ENCODE data around the gene PRCD.
"Not testable (repeated sequence)": the region's sequence is repeated elsewhere in the genome, so short reads cannot be mapped to it uniquely, and the experiment has no call there.

Gene PRCD

DNA sequence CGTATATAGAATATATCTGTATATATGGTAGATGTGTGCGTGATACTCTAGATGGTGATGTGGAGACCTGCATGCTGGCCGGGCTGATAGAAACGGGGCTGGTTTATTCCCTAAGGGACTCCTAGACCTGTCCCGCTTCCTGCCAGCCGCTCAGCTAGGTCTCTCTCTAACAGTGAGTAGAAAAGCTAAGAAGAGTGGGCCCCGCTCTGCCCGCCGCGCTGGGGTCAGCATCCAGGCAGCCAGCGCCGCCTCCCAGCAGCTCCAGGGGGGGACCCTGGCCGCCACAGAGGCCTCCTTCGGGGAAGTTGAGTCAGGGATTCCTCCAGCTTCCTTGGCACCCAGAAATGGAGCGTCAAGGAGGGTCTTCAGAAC is 11.7 kb upstream of the PRCD start:
- DNase-seq: no peak

DNA sequence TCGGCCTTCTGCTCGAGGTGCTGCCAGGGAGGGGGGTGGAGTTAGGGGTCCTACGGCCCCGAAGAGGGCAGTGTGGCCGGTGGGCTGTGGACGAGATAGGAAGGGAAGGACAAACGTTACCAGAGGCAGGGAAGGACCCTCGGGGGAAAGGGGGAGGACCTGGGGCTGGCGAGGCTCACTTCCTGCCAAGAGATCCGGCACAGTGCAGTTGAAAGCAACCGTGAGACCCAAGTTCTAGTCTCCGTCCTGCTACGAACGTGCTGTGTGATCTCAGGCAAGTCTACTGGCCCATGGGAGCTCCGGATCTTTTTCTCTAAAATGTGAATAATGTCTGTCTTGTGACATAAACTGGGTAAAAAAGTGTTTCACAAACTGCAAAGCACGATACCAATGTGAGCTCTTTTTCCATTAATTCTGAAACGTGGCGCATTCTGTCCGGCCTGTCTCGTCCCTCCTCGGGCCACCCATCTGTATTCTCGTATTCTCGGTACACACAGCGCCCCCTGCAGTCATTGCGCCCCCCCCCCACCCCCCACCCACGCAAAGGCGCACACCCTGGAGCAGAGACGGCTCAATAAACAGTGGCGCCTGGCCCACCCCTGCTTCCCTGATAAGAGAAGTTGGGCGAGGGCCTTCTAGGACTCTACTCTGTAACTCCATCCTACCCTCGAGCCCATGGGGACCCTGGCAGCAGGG is 11.2 kb upstream of the PRCD start:
- no peak for DNase-seq

DNA sequence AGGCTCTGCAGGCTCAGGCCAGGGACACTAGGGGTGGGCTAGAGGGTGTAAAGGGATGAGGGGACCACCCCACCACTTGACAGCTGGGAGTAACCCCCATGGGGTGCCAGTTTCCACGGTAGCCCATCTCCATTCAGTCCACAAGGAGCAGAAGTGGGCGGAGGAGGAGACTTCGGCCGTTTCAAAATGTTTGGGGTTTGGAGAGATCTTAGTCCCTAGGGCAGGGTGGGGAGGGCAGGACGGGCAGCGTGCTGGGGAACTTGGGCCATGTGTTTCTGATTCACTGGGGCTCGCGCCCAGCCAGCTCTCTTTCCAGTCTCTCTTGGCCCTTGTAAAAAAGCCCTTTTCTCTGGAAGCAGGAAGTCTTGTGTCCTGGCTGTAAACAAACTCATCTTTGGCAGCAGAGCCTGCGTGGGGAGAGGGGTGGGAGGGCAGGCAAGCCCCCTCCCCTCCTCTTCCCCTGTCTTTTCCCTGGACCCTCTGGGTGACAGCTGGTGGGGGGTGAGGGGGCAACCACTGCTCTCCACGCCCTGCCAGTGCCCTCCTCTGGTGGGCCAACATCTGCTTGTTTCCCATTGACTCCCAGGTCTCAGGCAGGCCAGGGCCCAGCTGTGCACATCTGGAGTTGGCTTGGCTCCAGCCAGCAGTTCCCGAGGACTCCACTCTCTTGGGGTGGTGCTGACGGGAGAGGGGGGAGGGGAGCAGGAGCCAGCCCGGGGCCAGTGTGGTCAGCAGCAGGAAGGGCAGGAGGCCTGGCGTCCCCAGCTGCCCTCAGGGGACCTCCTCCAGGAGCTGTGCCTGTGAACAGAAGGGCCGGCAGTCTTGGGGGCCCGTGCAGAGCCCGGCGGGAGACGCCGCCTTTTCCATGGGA is 10.4 kb upstream of the PRCD start:
- DNase-seq: peak; percentile 82

DNA sequence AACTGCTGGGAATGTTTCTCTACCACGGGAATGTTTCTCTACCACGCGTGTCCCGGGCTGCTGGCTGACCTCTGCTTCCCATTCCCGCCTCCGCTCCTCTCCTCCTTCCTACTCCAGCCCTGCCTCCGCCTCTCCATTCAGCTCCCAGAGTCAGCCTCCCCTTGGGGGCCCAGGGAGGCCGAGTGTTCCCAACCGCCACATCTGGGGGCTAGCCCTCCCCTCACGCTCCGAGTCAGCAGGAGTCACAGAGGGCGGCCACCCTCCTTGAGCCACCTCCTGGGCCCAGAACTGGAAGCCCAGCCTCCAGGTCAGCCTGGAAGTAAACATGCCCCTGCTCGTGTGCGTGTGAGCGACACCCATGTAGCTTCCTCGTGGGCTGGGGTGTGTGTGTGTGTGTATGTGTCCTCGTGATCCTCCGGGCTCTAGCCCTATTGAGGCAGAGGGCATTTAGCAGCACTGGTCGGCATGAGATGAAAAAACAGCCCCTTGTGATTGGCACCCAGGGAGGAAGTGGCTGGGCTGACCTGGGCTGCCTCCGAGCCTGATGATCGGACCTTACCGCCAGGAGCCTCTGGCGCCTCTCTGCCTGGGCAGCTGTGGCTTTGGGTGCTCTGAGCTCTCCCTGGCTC is 9.6 kb upstream of the PRCD start:
- DNase-seq: no peak

DNA sequence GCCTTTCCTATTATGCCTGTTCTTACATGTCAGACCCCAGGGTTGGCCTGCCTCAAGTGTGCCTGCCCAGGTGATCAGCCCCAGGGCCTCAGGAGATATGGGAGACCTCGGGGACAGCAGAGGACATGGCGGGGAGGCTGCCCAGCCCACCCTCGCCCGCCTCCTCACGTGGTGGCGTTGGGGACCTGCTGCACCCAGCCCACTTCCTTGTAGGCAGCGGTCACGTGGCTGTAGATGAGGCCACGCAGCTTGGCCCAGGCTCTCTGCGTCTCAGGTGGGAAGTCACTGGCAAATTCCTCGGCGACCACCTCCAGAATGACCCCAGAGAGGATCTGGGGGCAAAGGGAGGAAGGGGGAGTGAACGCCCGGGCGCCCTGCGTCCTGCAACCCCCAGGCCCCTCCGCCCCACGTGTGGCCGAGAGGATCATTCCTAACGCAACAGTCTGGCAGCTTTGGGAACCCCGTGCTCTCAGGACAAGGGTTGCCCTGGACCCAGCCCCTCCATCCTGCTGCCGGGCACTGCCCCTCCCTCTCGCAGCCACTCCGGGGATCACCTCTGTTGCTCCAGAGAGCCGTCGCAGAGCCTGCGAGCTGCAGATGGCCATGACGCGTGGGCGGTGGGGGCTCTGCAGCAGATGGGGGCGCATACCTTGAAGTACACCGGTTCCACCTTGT is 8.9 kb upstream of the PRCD start:
- no peak for DNase-seq

DNA sequence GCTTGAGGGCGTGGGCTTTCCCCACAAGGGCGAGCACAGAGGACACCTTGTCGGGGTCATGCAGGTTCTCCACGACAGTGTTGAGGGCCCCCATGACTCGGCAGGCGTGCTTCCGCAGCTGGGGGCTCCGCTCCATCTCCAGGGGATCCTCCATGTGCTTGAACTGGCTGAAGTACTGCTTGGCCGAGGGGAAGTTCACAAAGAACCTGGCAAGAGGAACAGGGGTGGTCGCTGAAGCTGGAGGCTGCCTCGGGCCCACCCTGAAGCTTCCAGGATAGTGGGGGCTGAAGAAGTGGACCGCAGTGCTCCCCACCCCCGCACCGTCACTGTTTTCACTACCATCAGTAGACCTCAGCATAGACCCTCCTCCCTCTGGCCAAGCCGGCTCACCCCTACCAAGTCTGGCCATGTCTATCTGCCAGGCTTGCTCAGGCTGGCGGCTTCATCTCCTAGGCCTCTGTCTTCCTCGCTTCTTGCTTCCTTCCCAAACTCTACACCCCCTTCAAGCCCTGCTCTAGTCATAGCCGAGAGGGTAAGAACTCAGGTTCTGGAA is 8.3 kb upstream of the PRCD start:
- DNase-seq: no peak

DNA sequence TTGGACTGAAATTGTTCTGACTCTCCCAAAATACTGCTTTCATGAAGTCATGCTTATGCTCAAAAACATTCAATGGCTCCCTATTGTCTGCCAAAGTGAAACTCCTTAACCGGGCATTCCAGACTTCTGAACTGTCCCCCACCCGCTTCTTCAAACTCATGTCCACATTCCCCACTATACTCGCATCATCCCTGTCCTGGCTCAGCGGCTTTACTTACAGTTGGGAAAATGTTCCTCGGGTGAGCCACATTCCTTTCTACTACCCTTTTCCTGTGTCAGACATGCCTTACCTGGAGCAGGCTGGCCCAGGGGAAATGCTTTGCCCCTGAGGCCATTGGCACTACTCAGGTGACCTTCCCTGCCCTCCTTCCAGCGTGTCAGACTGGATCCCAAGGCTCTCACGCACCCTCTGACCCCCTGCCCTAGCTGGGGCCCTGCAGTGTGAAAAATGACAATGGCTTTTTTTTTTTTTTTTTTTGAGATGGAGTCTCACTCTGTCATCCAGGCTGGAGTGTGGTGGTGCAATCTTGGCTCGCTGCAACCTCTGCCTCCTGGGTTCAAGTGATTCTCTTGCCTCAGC is 7.7 kb upstream of the PRCD start:
- DNase-seq: no peak

DNA sequence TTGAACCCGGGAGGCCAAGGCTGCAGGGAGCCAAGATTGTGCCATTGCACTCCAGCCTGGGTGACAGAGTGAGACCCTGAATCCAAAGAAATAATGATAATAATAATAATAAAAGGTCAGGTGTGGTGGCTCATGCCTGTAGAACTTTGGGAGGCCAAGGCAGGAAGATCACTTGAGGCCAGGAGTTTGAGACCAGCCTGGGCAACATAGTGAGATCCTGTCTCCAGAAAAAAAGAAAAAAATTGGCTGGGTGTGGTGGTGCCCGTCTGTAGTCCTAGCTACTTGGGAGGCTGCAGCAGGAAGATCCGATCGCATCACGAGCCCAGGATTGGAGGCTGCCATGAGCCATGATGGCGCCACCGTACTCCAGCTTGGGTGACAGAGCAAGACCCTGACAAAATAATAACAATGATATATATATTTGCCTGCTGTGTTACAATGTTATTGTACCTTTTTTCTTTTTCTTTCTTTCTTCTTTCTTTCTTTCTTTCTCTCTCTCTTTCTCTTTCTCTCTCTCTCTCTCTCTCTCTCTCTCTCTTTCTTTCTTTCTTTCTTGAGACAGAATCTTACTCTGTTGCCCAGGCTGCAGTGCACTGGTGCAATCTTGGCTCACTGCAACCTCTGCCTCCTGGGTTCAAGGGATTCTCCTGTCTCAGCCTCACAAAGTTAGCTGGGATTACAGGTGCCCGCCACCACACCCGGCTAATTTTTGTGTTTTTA is 6.0 kb upstream of the PRCD start:
- DNase-seq: not testable (repeated sequence)

DNA sequence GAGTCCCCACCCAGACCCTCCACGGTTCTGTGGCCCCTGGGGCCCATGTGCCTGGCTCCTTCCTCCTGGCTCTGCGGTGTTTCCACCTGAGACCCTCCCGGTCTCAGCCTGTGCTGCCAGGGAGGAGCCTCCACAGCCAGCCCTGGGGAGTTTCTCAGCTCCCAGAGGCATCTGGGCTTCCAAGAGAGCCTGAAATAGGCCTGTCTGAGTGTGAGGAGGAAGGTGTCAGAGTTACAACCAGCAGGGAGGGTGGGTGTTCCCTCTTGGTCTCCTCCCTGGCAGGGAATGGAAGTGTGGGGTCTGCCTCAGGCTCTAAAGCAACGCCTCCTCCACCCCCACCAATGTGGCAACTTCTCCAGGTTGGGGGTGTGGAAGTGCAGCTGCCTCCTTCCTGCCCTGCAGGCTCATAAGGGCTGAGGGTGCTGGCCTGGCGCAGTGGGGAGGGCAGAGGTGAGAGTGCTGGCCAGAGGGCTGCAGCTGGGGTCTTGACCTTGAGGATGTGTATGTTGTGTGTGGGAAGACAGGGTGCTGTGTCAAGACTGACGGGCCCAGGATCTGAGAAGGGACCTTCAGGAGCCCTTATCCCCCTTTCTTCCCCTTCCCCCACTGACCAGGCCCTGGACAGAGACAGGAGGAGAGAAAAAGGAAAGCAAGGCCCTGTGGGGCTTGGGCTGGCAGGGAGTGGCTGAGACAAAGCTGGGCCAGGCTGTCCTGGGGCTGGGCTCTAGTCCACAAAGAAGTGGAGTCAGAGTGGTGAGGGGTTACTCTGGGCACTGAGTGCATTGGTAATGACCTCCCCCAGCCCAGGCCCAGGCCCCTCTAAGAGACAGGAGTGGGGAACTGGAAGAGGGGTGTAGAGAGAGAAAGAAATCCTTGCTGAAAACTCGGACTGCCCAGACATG is 4.8 kb upstream of the PRCD start:
- peak; percentile 17 for DNase-seq

DNA sequence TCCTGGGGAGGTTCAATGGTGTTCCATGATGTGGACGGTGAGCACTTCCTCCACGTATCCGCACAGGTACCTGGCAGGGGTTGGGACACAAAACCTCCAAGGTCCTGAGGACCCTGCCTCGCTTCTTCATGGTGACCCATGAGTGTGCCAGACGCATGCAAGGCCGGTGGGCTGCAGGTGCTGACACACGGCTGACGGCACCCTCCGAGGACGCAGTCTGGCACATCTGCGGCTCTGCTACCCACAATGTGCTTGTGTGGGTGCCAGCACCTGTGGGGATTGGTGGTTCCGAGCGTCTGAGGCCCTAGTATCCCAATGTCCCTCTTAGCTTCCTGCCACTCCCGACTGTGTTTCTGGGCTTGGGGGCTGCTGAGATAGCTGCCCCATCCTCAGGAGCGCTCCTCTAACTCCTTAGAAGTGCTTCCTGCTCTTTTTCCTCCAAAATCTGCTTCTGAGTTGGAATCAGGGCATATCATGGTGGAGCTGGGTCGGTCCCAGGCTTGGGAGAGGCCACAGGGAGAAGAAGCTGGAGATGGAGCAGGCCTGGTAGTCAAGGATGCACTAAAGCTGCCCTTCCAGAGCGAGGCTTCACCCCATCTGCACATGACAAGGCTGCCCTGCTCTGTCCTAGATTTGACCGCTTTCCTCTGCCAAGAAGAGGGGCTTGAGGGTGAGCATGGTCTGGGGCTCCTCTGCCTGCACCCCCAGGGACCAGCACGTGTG is 3.9 kb upstream of the PRCD start:
- DNase-seq: no peak

DNA sequence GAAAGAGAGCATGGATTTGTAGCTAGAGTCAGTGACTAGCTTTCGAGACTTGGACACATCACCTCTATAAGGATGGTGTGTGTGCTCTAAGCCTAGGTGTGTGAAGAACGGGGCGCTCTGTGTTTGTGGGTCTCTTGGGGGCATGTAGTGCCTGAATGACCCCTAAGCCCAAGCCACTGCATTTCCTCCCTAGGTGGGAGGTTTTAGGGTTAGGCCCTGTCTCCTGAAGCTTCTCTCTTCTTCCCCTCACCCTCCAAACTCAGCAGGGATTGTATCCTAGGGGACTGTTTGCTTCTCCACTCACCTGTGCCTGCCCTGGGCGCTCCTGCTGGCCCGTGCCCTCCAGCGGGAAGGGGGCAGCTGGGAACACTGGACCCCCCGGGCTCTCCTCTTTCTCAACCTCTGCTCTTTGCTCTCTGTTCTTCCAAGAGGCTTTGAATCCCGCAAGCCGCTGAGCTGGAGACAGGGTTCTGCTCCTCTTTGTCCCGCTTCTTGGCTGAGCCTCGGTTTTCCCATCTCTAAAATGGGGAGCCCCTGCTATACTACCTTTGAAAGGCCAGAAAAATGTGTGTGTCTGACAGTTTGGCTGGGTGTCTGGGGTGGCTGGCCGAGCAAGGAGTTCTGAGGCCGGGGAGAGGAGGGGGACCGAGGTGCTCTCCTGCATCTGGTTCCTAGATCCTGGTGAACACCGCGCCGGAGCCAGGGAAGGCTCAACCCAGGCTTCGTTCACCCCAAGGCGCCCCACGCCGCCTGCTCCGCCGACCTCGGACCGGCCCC is 3.1 kb upstream of the PRCD start:
- no peak for DNase-seq

DNA sequence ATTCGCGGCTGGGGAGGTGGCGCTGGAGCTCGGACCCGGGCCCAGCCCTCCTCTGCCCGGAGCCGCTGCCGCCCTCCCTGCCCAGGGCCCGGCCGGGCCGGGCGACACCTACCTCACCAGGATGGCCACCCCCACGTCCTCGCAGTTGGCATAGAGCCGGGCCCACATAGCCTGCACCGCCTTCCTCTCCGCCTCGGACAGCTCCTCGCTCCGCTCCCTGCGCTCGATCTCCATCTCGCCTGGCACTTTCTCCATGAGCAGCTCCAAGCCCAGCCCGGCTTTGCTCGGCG is 2.6 kb upstream of the PRCD start:
- peak; percentile 53 for DNase-seq

DNA sequence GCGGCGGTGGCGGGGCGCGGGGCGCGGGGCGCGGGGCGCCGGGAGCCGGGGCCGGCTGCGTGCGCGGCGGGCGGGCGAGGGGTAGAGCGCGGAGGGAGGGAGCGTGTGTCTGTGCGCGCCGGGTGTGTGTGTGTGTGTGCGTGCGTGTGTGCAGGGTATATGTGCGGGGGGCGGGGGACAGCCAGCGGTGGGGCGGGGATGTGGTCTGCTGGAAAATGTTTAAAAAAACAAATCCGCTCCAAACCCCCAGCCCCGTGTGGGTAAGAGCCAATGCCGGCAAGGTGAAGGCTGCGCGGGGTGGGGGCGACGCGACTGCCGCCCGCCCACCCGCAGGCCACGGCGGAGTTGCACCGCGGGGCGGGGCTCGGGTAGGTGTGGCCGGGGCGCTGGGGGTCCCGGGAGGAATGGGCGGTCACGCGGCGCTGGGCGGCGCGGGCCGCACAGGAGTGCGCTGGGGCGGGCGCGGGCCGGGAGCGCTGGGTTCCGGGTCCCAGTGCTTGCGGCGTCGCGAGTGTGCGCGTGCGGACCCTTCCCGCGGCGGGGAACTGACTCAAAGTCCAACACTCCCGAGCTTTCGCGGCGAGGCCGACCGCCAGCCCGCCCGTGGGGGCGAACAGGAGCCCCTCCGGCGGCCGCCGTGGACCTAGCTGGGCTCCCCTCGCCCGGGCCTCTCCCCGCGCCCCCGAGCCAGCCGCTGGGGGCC is 2.1 kb upstream of the PRCD start, which contains the start of gene CYGB:
TSS of gene CYGB (minus strand) at position 132 of the 703 bp plus-strand sequence. CDS start 167 bp downstream, outside the sequence.
- peak; percentile 55 for DNase-seq

DNA sequence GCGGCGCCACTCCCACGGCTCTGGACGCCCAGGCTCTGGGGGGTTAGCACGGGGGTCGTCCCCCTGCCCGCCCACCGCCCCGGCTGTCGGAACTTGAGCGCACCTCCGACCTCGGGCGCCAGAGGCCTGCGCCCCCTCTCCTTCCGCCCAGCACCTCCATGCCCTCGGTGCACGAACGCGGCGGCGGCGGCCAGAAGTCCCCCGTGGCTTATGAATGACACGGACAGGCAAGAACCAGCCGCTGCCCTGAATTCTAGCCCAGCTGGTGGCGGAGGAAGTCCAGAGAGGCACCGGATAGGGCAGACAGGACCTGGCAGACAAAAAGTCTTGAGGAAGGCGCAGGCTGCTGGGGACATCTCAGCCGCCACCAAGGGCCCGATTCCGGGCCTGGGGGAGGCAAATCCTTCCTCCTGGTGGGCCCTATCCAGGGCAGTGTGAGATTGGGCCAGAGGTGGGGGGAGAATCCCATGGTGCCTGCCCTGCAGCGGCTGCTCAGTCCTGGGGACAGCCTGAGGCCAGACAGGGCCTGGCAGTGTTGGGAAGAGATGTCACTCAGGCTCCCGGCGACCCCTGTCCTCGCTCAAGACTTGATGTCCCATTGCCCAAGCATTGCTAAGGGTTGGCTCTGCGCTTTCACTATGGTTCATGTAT is 1.4 kb upstream of the PRCD start:
- DNase-seq: peak; percentile 57

DNA sequence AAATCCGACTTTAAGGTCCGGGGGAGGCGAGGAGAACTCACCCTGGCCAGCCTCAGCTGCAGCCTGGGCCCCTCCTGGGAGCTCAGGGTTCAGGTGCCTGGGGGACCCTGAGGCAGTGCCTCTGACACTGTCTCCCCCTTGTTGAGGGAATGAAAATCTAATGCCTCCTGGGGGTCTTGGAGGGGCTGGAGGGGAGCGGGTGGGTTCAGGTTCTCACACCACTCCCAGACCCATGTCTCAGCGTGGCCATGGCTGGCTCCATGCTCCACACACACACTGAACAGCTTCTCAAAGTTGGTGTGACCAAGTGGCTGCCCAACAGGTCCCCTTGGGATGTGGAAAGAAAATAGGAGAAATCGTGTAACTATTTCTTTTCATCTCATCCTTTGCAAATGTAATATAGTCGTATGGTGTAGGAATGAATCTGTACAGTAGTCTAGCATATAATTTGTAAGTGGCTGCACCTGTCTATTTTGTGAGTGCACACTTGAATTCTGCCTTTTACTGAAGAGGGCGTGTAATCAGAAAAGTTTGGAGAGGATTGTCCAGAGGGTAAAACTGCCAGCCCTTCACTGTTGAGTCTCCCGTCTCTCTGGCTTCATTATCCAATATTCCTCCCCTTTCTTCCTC is 788 bp upstream of the PRCD start:
- no peak for DNase-seq

DNA sequence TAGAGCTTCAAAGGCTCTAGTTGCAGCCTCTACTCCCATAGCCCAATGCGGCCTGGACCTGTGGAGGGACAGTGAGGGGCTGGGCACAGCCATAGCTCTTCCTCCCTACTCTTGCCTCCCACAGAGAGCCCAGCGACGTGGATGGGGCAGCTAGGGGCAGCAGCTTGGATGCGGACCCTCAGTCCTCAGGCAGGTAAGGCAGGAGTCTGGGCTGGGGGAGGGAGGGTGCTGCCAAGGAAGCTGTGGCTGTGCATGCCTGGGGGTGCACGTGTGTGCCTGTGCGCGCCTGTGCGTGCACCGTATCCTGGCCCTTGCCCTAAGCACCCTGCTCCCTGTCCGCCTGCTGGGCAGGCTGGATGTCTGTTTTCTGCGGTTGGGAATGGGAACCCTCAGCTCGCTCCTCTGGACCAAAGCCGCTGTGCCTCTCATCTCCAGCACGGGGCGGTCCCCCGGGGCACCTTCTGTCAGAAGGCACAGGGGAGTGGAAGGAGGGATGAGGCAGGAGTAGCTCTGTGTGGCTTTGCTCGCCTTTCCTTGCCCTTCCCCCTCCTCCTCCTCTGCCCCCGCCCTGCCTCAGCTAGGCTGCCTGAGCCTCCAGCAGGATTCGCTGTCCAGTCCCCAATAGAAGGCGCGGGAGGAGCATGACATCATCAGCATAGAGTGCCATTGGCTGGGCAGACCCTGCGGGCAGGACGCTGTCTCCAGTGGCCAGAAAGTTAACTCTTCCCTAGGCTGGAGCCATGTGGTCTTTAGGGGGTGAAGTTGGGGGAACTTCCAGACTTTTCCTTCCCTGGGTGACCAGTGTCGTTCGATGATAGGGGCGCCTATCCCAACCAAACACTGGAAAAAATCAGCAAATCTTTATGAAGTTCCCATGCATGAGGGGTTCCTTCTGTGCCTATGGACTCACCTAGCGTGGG is 797 bp downstream of the PRCD start:
- peak; percentile 87 for DNase-seq

Data from right kidney (tissue), 1 donor.